Heart right ventricle (tissue), 16 donors: Measurements from ENCODE around the gene PLAGL2. TPM values are rescaled to one million over a fixed set of nuclear protein-coding genes. Genes with fewer than 3 reads are reported as not detected.
"Not testable (repeated sequence)": the region's sequence is repeated elsewhere in the genome, so short reads cannot be mapped to it uniquely, and the experiment has no call there.

ENCODE experiments used
- ATAC-seq, 8 donors: fragments of 200-7000 bp; cut with Tn5 transposase; one replicate each; pipeline ENCODE4 v1.9.1; 2020; ENCODE audit warnings: mild to moderate bottlenecking in 8 of 8, moderate library complexity in 8 of 8, moderate number of reproducible peaks in 1 of 8
- DNase-seq, 2 donors: peaks; one replicate each; pipeline ENCODE4 v3.0.0-alpha.2; 2020
- H3K27ac ChIP-seq, 10 donors: fragments of 200-600 bp; sonication (generic) in 2 of 10; one replicate each; pipeline versions ENCODE4 v1.5.0 to v1.8.0; 2020 to 2022; ENCODE audit warnings: mild to moderate bottlenecking in 3 of 10
- H3K27me3 ChIP-seq, 7 donors: fragments of 200-600 bp; one replicate each; pipeline ENCODE4 v1.8.0; 2021 to 2022; ENCODE audit warnings: mild to moderate bottlenecking in 2 of 7
- H3K36me3 ChIP-seq, 9 donors: fragments of 200-600 bp; sonication (generic) in 1 of 9; one replicate each; pipeline versions ENCODE4 v1.5.0 to v1.8.0; 2020 to 2022; ENCODE audit warnings: mild to moderate bottlenecking in 2 of 9
- H3K4me1 ChIP-seq, 9 donors: fragments of 200-600 bp; sonication (generic) in 1 of 9; one replicate each; pipeline versions ENCODE4 v1.5.0 to v1.8.0; 2020 to 2022; ENCODE audit warnings: mild to moderate bottlenecking in 4 of 9
- H3K4me3 ChIP-seq, 10 donors: fragments of 200-600 bp; sonication (generic) in 2 of 10; one replicate each; pipeline versions ENCODE4 v1.5.0 to v1.8.0; 2020 to 2022; ENCODE audit warnings: mild to moderate bottlenecking in 7 of 10, moderate library complexity in 2 of 10
- H3K9me3 ChIP-seq, 11 donors: fragments of 200-600 bp in 10 of 11; sonication (generic) in 2 of 11; one replicate each; pipeline versions ENCODE4 v1.5.0 to v1.8.0; 2013 to 2022; ENCODE audit warnings: mild to moderate bottlenecking in 2 of 11, control low read depth in 1 of 11, moderate library complexity in 1 of 11
- WGBS, 2 donors: extraction: QIAGEN DNeasy Blood & Tissue Kit; methylation state at CpG; one replicate each; pipeline ENCODE4 v1.1.7; 2013; ENCODE audit warnings: inconsistent platforms in 1 of 2; 5-methylcytosine and 5-hydroxymethylcytosine counted together
- intact Hi-C, 10 donors: fragments of 100-400 bp; cut with DNase I; formaldehyde crosslinking; loops; one replicate each; pipeline versions ENCODE4 v1.11.1 to v1.14.2; 2022
- polyA plus RNA-seq, 2 donors: library from polyadenylated mRNA; stranded (reverse); fragments of 200-250 nt; gene quantifications; one replicate each; pipeline ENCODE4 v1.2.3, GENCODE V29; 2013
- total RNA-seq, 10 donors: library from RNA; stranded (reverse); fragmentation: NEBNext Ultra II Directional in 3 of 10; extraction: Animal tissue kit (Norgen Biotek cat#: 25700) in 3 of 10; gene quantifications; one replicate each; pipeline versions ENCODE4 v1.2.1 to v1.2.4, GENCODE V29; 2021 to 2023
- TF ChIP-seq, protein P1 (sequence below), 9 donors: fragments of 200-600 bp; sonication (generic) in 2 of 9; IDR thresholded peaks; one replicate each; pipeline versions ENCODE4 v1.5.0 to v1.8.0; 2021 to 2022; ENCODE audit warnings: antibody characterized with exemption in 9 of 9, mild to moderate bottlenecking in 5 of 9, moderate library complexity in 1 of 9
- donor health status: Arrhythmogenic right ventricular cardiomyopathy.
- donor health status: ischemic (EF 13 %, LVEDD 7.1; RV severe dilation, severe dysfunction).
- donor health status: healthy with polysubstance abuse.
- donor health status: DM: no; HTN: yes; CAD: no.
- donor health status: DM: no; HTN: no; CAD: no.
- donor health status: ischemic (EF 25% LVEDD 6.9; RV normal size, moderate dysfunction).
- donor health status: ischemic (EF 25% LVEDD 5.7; RV mildly dilated, moderate dysfunction).
- donor health status: healthy.
- donor health status: DM: yes; HTN: yes; CAD: no.
- donor health status: Ischemic cardiomyopathy.
- donor health status: ischemic (EF 35%, LVEDD 5.7; RV mildly dilated, moderate dysfunction).
- donor health status: nonischemic (EF 11% LVEDD 7.7; RV severe dilation, severe dysfunction).
- donor health status: DM: yes; HTN: yes; CAD: no.
- donor health status: PGD.
- donor health status: ischemic (EF 29% LVEDD 5.4; RV normal size, mild dysfunction).
- donor health status: nonischemic (EF 23%, LVEDD 6.1; RV moderate dilation, normal function).

PLAGL2 gene
- total and polyA plus RNA-seq, 12 donors, result 1.7 to 12.3 (median 7.5) TPM

DNA sequence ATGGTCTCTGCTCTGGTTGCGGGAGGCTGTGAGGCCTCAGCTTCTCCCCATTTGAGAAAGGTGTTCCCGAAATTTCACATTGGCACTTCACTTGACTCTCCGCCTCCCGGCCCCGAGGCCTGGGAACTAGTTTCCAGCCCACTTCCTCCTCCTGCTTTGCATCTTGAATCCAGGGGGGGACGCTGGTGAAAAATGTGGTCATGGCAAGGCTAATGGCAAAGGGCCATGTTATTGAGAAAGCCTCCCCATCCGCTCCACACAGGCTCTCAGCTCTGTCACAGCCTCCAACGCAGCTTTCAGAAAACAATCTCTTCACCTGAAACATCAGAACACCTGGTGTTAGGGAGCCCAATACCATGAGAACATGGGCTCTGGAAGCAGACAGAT, 5.6 kb downstream of the PLAGL2 start:
- 66 to 69% methylated on average over 8 of the region's 8 CpGs for WGBS, 2 donors
- DNase-seq (no peak), ATAC-seq (peak in 1 of 8 donors; percentile 26)
- intact Hi-C loops, result loop anchor here in 6 of 10 donors (10.0 kb wide), 6 partner anchors 73 to 263 kb away; partner anchors contain the start of genes ASXL1 (in 2 of the 6) and KIF3B (in 1 of the 6)
- Histone ChIP-seq H3K4me1 (peaks cover 27 to 70% (median 60%) of the 10 kb centered on the region in 9 donors), H3K4me3 (no peak overlapping the region), H3K9me3 (no peaks in the 10 kb centered on the region), H3K27ac (peak overlapping the region in 6 of 10 donors; percentile 20 to 96 (median 44)), H3K36me3 (peaks cover 0 to 60% (median 35%) of the 10 kb centered on the region in 9 donors), H3K27me3 (no peaks in the 10 kb centered on the region)
- TF ChIP-seq, protein P1, sequence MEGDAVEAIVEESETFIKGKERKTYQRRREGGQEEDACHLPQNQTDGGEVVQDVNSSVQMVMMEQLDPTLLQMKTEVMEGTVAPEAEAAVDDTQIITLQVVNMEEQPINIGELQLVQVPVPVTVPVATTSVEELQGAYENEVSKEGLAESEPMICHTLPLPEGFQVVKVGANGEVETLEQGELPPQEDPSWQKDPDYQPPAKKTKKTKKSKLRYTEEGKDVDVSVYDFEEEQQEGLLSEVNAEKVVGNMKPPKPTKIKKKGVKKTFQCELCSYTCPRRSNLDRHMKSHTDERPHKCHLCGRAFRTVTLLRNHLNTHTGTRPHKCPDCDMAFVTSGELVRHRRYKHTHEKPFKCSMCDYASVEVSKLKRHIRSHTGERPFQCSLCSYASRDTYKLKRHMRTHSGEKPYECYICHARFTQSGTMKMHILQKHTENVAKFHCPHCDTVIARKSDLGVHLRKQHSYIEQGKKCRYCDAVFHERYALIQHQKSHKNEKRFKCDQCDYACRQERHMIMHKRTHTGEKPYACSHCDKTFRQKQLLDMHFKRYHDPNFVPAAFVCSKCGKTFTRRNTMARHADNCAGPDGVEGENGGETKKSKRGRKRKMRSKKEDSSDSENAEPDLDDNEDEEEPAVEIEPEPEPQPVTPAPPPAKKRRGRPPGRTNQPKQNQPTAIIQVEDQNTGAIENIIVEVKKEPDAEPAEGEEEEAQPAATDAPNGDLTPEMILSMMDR (IDR thresholded peaks at IDR 0.05), result no peak

DNA sequence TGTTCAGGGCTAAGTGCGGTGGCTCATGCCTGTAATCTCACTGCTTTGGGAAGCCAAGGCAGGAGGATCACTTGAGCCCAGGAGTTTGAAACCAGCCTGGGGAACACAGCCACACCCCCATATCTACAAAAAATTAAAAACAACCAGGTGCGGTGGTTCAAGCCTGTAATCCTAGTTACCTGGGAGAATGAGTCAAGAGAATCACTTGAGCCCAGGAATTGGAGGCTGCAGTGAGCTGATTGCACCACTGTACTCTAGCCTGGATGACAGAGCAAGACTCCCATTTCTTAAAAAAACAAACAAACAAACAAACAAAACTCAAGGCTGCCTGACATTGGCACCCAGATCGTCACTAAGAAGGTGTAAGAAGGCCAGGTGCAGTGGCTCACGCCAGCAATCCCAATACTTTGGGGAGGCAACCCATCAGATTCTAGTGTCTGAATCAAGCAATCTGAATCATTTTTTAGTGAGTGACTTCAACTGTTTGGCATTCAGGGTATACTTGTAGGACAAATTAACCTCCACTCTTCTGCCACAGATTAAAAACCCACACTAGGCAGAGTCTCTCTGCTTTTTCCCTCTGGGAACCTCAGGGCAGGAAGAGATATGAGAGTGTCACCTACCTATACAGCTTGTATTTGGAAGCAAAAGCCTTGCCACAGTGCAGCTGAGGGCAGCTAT, 6.1 kb downstream of the PLAGL2 start:
- peaks cover 22 to 64% (median 54%) of the 10 kb centered on the region in 9 donors for H3K4me1 ChIP-seq
- ATAC-seq (no peak), DNase-seq (no peak)
- no peaks in the 10 kb centered on the region for H3K27me3 ChIP-seq
- no peaks in the 10 kb centered on the region for H3K9me3 ChIP-seq
- H3K27ac ChIP-seq, result peak overlapping the region in 6 of 10 donors; percentile 20 to 96 (median 44)
- TF ChIP-seq, protein P1 (IDR thresholded peaks at IDR 0.05), result no peak
- WGBS, 2 donors, result 81 to 87% methylated on average over 4 of the region's 4 CpGs
- H3K36me3 ChIP-seq, result peaks cover 0 to 66% (median 41%) of the 10 kb centered on the region in 9 donors
- intact Hi-C loops, result loop anchor here in 6 of 10 donors (10.0 kb wide), 6 partner anchors 73 to 263 kb away; partner anchors contain the start of genes ASXL1 (in 2 of the 6) and KIF3B (in 1 of the 6)
- H3K4me3 ChIP-seq, result no peak overlapping the region

DNA sequence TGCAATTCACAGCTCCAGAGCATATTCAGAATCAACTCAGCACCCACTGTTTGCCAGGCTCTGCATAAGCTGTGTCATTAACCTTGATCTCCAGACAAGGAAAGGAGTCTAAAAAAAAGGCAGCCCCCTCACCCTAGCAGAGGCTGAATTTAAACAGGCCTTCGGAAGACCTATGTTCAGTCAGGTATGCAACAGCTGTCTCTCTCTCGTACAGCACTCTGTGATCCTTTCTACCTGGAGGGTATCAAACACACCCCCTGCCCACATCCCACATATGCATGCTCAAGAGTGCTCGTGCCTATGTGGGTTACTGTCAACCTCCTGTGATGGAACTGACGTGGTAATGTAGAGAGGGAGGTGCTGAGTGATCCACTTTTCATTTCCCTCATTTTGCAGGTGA, 8.5 kb downstream of the PLAGL2 start:
- peaks cover 0 to 86% (median 53%) of the 10 kb centered on the region in 9 donors for H3K36me3 ChIP-seq
- TF ChIP-seq, protein P1 (IDR thresholded peaks at IDR 0.05), result no peak
- no peak overlapping the region for H3K27ac ChIP-seq
- WGBS, 2 donors, result 77 to 79% methylated on average over 4 of the region's 4 CpGs
- H3K4me3 ChIP-seq, result no peak overlapping the region
- no peaks in the 10 kb centered on the region for H3K27me3 ChIP-seq
- no peak for DNase-seq
- no peaks in the 10 kb centered on the region for H3K9me3 ChIP-seq
- ATAC-seq, result no peak
- peaks cover 16 to 48% (median 31%) of the 10 kb centered on the region in 9 donors for H3K4me1 ChIP-seq
- intact Hi-C loops, result no loop called here

DNA sequence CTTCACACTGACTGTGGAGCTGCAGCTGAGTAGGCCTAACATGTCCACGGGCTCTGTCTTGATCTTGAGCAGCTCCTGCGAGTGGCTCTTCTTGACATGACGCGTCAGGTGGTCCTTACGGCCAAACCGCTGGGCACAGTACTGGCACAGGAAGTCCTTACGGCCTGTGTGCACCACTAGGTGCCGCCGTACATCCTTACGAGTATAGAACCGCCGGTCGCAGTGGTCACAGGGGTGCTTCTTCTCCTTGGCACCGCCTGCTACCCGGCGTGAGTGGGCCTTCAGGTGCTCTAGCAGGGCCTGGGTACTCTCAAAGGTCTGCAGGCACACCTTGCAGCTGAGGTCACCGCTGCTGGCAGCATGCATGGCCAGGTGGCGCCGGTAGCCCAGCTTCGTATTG, 10.4 kb downstream of the PLAGL2 start:
- intact Hi-C loops, H3K27ac ChIP-seq, DNase-seq, H3K4me3 ChIP-seq, H3K9me3 ChIP-seq, H3K27me3 ChIP-seq: not testable (repeated sequence)
- H3K36me3 ChIP-seq, result peaks cover 0 to 87% (median 53%) of the 10 kb centered on the region in 9 donors
- WGBS, 2 donors, result 85 to 92% methylated on average over 20 of the region's 20 CpGs
- H3K4me1 ChIP-seq, result peaks cover 8 to 48% (median 30%) of the 10 kb centered on the region in 9 donors
- peak in 2 of 8 donors; percentile 15 to 26 for ATAC-seq

DNA sequence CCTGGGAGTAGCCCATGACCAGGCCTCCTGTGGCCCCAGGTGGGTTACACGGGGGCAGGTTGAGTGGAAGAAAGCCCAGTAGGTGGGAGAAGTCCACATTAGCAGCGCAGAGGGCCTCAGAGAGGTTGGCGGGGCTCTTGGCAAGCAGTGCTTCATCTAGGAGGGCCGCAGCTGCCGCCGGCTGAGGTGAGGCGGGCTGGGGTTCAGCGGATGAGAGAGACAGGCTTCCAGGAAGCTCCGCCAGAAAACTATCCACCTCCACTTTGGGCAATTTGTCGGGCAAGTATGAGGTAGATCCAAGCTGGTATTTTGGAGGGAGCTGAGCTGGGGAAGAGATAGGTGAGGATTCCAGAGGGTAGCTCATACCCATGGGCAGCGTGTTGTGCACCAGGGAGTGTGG, 10.9 kb downstream of the PLAGL2 start:
- H3K27ac ChIP-seq, intact Hi-C loops, DNase-seq, H3K9me3 ChIP-seq, ATAC-seq, H3K27me3 ChIP-seq, H3K4me3 ChIP-seq: not testable (repeated sequence)
- H3K4me1 ChIP-seq, result peaks cover 3 to 48% (median 27%) of the 10 kb centered on the region in 9 donors
- WGBS, 2 donors, result 94% methylated on average over 11 of the region's 11 CpGs
- H3K36me3 ChIP-seq, result peaks cover 0 to 82% (median 53%) of the 10 kb centered on the region in 9 donors
